HG03135 (cell line): ENCODE results near the gene ELOVL2.
"Not testable (repeated sequence)": the region's sequence is repeated elsewhere in the genome, so short reads cannot be mapped to it uniquely, and the experiment has no call there.

ENCODE experiments used
- ATAC-seq: cut with Tn5 transposase; IDR thresholded peaks from one replicate; pipeline ENCODE4 v1.9.1; 2021; ENCODE audit warnings: mild to moderate bottlenecking, moderate library complexity; ENCODE audit not compliant: unreplicated experiment

ELOVL2 gene

DNA sequence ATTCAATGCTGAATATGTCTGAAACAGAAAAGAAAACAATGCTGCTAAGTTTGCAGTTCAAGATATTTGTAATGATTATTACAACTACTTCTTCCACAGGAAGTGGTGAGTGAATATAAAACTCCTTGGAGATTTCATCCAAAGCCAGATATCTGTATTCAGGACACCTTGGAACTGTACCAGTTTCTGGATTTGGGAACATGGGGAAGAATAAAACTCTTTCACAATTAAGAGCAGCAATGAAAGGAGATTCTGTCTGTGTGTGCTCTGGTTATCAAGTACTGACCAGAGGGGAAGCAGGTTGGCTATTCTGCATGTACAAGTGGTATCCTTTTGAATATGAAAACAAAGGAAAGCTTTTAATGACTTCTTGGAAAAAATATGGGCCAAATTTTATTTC lies 21.1 kb downstream of the ELOVL2 start:
- ATAC-seq: no peak

DNA sequence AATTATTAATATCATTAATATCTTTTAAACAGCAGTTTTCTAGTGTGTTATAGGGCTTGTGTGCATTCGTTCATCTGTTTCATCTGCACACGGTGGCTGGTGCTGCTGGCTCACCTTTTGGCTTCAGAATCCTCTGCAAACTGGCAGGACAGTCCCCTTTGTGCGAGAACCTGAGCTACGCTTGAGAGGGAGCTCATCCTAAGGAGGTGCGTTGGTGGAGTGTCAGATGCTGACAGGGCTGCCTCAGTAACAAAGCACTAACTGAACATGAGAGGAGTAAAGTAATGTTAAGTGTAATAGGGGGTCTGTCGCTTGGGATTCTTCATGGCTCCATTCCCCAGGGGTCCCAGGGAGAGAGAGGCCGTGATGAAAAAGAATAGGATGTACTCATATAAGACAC lies 22.4 kb downstream of the ELOVL2 start:
- ATAC-seq: no peak

DNA sequence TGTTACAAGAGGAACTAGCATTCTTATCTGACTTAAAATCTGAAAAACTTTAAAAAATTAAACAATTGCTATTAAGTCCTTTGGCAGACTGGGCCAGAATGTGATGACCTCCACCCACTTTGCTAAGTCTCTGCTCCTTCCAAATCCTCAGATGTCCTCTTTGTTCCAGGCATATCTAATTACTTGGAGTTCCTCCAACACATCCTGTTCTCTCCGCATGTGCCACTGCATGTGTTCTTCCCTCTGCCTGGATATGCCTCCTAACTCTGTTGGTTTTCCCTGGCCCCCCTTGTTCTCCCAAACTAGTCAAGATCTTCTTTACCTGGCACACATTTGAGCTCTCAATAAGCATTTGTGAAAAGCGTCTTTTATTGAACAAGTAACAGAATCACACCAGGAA lies 23.1 kb downstream of the ELOVL2 start:
- no peak for ATAC-seq

DNA sequence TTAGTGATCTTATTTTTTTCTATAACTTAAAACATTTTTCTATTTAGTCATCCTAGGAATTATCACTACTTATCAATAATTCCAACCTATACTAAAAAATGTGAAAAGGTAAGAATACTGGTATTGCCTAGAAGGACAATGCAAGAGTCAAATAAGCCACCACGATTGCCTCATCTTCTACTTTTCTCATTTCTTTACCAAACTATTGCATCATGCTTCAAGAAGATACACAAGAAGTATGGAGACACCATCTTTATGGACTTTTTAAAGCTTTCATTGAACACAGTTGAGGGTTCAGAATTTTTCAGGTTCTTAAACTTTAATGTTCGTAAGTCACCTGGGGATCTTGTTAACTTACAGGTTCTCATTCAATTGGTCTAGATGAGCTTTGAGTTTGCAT lies 25.9 kb downstream of the ELOVL2 start:
- ATAC-seq: no peak

DNA sequence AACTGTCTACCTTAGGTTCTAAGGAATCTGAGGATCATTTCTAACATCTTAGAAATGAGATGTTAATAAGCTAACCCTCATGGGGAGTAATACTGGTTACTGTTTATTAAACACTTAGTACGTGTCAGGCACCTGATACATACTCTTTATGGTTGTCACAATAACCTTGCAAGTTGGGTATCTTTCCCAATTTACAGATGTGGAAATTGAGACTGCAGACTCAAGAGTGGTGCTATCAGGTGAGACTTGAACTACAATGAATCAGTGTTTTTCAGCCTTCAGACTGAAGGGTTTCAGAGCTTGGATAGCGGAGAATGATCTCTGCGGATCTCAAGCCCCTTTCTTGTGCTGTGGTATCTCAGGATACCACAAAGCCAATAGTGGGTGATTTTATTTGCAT lies 27.0 kb downstream of the ELOVL2 start:
- ATAC-seq: no peak

DNA sequence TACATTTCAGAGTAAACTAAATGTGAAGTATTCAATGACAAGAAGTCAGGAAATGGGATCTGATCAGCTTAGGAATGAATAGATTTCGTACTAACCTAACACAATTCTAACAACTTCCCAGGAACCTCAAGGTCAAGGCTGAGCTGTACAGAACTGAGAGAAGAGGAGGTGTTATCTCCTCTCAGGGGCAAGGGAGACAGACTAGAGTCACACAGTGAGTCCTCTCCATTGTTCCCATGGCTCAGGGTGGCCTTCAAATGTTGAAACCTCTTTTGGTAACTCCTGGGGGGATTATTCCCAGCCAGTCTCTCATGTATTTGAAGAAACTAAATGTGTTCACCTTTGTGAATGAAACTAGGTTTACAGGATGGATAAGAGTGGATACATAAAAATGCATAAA lies 27.7 kb downstream of the ELOVL2 start:
- no peak for ATAC-seq

DNA sequence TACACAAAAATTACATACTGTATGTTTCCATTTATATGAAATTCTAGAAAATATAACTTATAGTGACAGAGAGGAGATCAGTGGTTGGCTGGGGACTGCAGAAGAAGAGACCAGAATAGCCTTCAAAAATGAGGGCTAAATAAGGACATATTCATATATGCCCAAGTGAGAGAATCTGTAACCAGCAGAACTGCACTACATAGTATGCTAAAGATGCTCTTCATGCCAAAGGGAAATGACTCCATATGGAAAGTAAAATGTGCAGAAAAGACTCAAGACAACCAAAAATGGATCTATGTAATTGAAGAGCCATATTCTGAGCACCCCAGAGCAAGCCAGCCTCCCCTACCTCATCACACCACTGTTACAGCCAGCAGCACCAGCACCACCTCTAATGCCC lies 29.0 kb downstream of the ELOVL2 start:
- no peak for ATAC-seq

DNA sequence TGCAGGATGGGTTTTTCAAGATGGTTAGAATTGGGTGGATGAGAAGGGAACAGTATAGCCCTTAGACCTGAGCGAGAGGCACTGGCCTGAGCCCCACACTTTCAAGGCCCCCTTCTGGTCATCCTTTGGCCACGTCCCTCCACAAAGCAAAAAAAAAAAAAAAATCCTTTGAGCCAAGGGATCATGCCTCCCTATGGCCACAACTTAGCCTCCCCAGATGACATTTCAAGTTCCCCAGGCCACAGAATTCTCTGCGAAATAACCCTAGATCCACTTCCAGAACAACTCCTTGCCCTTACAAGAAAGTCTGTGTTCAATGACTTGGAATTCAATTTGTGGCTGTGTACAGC lies 30.4 kb downstream of the ELOVL2 start:
- ATAC-seq: no peak

DNA sequence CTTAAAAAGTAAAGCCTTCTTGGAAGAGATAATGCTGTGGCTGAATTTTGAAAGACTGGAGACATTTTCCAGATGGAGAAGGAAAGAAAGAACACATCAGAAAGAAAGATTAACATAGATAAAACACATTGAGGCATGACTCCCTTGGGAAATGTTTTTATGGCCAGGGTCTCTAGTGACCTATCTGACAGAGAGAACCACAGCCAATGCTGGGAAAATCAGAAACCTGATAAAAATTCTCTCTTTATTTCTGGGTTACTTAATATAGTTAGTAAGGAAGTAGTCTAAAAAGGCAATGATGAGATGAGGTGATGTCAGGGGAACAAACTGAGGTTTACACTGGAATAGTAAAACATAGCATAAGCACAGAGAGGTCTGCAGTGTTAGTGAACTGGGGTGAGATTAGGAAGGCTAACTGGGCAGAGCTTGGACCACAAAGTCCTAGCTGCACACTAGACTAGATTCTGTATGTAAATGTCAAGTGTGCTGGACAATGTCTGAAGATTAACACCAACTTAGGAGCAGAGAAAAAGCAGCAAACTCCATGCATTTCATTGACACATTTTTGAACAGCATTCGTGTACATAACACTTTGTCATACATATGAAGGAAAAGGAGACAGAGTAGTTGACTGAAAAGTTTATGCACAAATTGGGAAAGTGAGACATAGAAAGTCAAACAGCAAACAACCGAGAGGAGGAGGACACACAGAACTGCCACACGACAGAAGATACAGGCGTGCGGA lies 31.0 kb downstream of the ELOVL2 start:
- ATAC-seq: no peak

DNA sequence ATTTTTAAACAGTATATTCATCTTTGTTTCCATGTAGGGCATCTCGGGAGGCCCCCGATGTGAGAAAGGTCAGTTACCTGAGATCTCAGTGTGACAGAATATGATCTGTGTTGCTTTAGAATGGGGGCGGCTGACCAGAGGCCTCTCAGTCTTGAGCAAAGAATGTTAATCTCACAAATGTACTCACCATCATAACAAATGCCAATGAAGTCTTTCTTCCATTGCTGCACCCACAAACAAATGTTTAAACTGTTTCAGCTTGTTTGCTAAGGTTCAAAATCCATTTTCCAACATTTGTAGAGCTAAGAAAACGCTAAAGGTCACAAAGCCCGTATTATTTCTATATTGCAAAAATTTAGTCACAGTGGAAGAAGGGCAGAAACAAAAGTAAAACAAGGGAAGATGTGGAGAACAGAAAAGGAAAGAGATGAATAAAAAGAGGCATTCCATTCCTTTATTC lies 31.8 kb downstream of the ELOVL2 start:
- no peak for ATAC-seq

DNA sequence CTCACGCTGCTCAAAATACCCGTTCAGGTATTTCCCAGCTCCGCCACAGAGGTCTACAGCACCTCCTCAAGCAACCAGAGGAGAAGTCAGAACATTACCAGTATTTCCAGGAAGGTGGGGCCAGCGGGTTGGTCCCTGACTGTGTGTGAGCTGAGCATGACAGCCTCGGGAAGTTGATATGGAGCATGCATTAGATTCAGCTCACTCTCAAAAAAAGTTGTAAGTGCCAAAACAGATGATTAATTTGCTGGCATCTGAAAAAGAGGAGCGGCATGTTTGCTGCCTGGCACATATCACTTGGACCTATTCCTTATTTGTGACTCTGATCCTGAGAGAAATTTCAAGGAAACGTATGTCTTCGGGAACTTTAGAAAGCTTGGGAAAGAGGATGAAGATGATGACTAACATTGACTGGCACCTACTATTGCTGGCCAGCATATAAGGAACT lies 32.3 kb downstream of the ELOVL2 start:
- no peak for ATAC-seq

DNA sequence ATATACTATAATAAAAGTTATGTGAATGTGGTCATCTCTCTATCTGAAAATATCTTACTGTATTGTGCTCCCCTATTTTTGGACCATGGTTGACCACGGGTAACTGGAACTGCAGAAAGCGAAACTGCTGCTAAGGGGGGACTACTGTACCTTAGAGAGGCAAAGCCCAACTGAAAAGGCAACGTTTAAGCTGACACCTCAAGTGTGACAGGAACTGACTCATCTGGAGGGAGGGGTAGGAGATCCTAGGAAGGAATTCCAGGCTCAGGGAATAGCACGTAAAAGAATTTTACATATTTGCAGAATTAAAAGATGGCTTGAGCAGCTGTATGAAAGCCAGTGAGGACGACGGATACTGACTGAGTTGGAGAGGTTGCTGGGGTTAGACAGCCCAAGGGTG lies 34.8 kb downstream of the ELOVL2 start:
- ATAC-seq: peak; percentile 75

DNA sequence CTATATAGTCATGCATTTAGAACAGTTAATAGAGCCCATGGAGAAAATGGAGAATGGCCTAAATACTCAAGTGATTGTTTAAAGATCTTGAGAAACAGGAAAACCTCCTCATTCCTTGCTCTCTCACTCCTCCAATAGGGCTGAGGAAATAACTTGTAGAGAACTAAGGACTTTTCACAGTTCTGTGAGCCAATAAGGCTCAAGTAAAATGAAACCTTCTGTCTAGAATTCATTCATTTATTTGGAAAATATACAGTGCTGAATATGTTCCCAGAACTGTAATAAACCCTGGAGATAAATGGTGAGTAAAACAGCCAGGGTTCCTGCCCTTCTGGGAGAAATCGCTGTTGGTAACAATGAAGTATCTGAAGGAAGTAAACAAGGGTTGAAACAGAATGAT lies 35.3 kb downstream of the ELOVL2 start:
- no peak for ATAC-seq

DNA sequence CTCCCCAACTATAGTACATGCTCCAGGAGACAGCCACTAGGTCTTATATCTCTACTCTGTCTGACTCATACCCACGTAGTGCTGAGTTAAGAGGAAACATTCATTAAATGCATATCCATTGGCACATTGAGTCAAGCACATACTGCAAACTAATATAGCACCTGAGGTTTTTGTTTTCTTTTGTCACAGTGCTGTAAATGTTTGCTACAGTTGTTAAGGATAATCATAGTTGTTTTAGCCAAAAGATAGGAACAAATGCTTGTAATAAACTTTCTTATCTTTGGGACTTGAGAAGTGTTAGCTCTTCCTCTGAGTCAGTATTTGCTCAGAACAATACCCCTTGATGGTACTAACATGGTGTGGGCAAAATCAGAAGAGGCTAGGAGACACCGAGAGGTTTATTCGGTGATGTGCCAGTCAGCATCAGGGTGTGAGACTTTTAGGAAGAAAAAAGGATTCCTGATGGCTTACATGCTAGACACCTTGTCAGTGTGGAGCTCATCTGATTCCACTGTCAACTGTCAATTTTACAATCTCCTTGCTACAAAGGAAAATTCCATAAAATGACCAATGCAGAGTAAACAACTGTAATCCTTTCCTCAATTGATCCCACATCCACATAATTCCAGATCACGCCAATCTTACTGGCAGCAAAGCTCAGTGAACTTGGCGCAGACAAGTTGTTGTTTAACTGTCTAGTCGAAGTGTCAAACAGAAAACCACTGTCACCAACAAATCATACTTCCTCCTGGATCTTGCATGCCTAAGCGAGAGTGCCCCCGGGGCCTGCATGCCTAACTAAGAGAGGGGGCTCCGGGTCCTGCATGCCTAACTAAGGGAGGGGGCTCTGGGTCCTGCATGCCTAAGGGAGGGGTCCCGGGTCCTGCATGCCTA lies 36.1 kb downstream of the ELOVL2 start:
- ATAC-seq: no peak

DNA sequence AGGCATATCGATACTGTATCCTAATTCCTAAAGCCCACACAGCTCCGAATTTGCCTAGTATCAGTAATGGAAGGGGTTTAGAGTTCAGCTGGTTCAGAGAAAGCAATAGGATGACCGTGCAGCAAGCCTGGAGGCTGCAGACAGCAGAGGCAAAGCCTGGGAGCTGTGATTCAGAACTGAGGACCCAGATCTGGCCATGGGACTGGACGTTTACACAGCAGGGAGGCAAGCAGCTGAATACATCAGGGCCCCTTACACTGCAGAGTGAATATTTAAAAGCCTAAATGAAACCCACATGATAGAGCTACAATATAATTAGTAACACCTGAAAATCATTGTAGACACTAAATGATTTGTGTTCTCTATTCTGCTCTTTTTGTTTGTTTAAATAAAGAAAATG lies 38.0 kb downstream of the ELOVL2 start:
- no peak for ATAC-seq

DNA sequence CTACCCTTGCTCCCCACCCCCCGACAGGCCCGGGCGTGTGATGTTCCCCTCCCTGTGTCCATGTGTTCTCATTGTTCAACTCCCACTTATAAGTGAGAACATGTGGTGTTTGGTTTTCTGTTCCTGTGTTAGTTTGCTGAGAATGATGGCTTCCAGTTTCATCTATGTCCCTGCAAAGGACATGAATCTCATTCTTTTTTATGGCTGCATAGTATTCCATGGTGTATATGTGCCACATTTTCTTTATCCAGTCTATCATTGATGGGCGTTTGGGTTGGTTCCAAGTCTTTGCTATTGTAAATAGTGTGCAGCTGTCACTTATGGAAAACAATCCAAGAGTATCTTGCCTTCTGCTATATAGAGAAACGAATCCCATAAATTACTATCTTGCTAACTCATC lies 40.8 kb downstream of the ELOVL2 start:
- ATAC-seq: not testable (repeated sequence)

DNA sequence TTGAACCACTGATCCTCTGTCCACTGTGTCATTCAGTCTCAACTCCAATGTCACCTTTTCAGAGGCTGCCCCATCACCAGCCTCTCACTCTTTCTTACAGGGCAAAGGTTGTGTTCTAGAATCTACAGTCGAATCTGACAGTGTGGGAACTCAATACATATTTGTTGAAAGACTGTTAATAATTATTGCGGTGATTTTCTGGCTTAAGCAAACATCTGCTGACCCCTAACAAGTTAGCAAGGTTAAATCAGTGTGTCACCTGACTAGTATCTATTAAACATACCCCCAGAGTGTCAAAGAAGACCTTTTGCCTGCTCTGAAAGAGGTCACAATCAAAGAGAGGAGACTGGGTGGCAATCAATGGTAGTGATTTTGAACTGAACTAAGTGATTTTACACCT lies 41.9 kb downstream of the ELOVL2 start:
- ATAC-seq: no peak

DNA sequence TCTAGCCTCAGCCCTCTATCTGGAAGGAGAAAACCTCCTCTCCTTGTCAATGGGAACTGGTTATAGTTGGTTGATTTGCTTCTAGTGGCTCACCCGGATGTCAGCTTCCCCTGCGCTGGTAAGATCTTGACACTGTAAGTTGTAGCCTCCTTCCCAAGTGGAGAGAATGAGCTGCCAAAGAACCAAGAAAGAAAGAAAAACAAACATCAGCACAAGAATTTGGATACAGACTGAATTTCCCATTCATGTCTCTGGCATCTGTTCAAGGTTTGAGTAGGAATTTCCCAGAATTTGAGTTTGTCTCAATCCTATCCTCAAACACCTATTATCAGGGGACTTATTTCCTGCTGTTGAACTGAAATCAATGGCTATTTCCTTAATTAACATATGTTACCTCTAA lies 44.1 kb downstream of the ELOVL2 start:
- ATAC-seq: no peak

DNA sequence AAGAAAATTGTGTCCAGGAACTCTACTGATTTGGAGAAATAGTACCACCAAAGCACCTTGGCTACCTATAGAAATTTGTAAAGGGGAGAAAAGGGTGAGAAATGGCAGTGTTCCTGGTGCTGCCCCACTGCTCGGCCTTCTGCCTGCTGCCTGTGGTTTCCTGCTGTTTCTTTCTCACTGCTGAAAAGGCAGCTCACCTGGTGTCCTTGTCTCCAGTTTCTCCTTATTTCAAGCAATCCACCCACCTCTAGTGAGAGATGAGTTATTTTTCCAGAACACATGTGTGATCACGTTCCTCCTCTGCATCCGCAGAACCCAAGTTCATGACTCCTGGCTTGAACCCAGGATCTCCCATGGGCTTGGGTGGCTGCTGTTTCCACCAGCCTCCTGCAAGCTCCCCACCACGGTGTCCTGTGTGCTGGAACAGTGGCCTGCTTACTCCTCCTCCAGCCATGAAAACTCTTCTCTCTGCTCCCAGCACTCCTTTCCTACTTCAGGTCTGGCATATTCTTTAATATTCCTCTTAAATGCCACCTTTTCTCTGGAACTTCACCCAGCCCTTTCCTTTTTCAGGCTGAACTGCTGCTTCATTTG lies 48.9 kb downstream of the ELOVL2 start:
- ATAC-seq: no peak

DNA sequence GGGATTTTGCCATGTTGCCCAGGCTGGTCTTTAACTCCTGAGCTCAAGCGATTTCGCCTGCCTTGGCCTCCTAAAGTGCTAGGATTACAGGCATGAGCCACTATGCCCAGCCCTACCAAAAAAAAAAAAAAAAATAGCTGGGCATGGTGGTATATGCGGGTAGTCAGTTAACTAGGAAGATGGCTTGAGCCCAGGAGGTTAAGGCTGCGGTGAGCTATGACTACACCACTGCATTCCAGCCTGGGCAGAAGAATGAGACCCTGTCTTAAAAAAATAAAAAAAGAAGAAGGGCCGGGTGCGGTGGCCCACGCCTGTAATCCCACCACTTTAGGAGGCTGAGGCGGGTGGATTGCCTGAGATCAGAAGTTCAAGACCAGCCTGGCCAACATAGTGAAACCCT lies 50.2 kb downstream of the ELOVL2 start:
- no peak for ATAC-seq

DNA sequence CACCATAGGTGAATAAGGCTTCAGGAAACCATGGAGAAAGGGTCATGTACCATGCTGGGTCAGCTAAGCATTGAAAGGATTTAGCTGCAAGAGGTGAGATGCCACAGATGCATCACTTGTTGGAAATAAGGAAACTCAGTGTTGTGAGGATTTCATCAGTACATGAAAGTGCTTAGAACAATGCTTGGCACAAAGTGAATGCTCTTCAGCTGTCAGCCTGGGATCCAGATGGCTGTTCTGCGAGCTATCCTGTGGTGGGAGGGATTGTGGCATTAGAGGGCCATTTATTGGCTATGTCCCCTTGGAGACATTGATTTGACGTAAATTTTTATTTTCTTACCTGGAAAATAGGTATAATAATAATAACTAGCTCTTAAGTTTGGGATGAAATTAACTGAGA lies 53.0 kb downstream of the ELOVL2 start:
- ATAC-seq: no peak

DNA sequence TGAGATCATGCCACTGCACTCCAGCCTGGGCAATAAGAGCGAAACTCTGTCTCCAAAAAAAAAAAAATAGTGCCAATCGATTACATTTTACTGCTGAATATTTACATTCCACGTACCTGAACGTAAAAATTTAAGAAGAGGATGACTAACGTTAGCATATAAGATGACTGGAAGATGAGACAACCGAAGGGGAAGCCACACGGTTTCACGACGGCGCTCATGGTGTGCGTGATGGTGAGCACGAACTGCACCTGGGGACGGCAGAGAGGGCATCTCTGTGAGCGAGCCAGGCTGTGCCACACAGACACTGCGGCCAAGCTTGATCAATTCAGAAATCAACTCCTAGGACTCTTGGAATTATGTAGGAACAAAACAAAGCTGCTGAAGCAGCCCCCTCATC lies 54.5 kb downstream of the ELOVL2 start:
- no peak for ATAC-seq
